ENCODE measurements around the gene PCP2.

GRCh38 chr19:7610491-7611240, 22.9 kb downstream of the PCP2 start:
- no peak for TF ChIP-seq POLR2A (IDR thresholded peaks at IDR 0.05)
- TF ChIP-seq, protein P1, sequence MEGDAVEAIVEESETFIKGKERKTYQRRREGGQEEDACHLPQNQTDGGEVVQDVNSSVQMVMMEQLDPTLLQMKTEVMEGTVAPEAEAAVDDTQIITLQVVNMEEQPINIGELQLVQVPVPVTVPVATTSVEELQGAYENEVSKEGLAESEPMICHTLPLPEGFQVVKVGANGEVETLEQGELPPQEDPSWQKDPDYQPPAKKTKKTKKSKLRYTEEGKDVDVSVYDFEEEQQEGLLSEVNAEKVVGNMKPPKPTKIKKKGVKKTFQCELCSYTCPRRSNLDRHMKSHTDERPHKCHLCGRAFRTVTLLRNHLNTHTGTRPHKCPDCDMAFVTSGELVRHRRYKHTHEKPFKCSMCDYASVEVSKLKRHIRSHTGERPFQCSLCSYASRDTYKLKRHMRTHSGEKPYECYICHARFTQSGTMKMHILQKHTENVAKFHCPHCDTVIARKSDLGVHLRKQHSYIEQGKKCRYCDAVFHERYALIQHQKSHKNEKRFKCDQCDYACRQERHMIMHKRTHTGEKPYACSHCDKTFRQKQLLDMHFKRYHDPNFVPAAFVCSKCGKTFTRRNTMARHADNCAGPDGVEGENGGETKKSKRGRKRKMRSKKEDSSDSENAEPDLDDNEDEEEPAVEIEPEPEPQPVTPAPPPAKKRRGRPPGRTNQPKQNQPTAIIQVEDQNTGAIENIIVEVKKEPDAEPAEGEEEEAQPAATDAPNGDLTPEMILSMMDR (IDR thresholded peaks at IDR 0.05), result no peak
